Kidney glomerular epithelial cell (primary cell): Measurements from ENCODE around the gene RIT2.
"Not testable (repeated sequence)": the region's sequence is repeated elsewhere in the genome, so short reads cannot be mapped to it uniquely, and the experiment has no call there.

ENCODE experiments used
- DNase-seq: peaks from one replicate; lab custom pipeline; 2025; lab: John Stamatoyannopoulos, UW

RIT2 gene

GRCh38 chr18:42758852-42759251 lies 356.6 kb downstream of the RIT2 start:
- no peak for DNase-seq

DNA sequence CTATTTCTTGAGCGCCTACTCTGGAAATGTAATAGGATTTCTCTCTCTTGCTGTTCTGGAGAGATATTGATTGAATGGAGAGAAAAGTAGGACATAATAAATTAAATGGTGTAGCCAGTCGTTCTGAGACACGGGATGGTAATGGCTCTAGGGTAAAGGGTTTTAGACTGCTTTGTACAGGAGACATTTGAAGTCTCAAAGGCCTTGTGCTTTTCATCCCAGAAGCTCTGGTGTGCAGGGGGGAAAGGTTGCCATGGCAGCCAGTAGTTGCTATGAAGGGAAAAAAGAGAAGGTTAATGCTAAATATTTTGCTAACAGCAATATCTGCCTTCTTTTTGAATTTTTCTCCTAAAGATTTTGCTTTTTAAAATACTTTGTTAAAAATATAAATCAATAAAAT lies 359.3 kb downstream of the RIT2 start:
- no peak for DNase-seq

DNA sequence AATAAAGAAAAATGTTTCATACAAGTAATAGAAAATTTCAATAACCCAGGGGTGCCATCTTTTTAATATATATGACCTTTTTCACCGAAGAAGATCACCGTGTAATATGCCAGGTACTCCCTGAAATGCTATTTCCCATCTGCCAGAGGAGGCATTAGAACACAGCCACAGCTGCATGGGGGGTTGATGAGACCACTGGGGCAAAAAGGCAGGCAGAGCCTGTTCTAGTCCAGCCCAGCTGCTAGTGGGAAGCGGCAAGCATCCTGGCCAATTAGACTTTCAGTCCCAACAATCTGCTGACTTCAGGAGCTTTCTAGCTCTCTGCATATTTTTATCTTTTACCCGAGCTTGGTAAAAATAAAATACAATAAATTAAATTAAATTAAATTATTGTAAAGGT lies 362.6 kb downstream of the RIT2 start:
- no peak for DNase-seq

DNA sequence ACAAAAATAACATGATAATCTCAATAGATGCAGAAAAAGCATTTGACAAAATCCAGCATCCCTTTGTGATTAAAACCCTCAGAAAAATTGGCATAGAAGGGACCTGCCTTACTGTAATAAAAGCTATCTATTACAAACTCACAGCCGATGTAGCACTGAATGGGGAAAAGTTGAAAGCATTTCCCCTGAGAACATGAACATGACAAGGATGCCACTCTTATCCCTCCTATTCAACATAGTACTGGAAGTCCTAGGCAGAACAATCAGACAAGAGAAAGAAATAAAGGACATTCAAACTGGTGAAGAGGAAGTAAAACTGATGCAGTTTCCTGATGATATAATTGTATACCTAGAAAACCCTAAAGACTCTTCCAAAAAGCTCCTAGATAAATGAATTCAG lies 368.7 kb downstream of the RIT2 start:
- DNase-seq, result no peak

DNA sequence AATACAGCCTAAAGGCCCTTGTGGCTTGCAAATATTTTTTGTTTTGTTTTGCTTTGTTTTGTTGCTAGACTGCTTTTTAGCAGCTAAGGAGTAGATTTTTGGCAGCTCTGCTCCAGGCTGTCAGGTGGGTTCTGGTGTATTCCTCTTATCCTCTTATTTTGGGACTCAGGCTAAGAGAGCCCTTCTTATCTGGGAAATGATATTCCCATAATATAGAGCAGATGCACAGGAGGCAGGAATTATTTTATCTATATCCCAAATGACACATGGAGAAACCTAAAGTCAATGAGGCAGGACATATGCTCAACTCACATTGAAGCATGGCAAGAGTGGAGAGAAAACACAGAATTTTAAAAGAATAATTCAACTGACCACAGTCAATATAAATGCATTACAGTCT lies 369.6 kb downstream of the RIT2 start:
- DNase-seq, result no peak

DNA sequence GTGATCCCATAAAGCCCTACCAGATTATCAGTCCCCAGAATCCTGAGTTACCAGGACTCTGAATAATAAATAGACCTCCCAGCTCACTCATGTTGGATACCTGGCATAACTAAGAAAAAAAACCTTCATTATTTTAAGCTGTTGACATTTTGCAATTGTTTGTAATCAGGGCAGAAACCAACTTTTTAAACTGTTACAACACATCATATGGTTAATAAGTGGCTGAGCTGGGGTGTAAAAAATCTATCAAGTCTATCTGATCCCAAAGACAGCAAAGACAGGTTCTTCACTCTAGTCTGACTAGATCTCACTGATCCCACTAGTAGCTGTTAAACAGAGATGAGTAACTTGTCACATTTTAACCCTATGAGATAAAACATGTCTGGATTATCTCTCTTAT lies 370.3 kb downstream of the RIT2 start:
- DNase-seq, result no peak

DNA sequence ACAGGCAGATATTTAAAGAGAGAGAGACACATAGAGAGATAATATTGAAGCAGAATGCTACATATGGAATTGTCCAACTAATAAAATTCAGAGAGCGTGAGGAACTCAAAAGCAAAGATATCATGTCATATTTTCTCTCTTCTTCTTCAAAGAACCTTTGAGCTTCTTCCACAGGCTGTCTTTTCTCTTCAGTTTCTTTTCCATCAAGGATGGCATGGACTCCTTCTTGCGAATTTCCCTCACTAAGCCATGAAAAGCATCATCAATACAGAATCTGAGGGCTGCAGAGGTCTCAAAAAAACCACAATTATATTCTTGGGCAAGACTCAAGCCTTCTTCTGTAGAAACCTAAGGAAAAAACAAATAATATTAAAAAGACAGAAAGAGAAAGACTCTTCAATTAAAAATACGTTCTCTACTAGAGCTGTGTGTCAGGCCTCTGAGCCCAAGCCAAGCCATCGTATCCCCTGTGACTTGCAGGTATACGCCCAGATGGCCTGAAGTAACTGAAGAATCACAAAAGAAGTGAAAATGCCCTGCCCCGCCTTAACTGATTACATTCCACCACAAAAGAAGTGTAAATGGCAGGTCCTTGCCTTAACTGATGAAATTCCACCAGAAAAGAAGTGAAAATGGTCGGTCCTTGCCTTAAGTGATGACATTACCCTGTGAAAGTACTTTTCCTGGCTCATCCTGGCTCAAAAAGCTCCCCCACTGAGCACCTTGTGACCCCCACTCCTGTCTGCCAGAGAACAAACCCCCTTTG lies 371.9 kb downstream of the RIT2 start:
- DNase-seq, result no peak

DNA sequence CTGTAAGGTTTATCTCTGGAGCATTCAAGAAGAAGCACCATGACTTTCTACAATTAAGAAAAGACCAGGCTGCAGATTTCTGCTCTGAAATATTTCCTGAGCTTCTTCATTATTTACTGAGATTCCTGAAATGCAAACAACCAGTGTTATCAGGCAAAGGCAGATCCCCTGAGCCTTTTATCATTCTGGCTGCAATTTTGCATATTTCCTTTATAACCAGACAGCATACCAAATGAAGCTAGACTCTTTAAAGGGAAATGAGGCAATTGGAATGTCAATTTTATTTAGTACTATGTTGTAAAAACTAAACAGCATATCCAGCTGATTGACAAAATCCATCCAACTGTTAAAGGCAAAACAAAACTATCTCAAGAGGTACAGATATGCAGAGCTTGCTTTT lies 372.5 kb downstream of the RIT2 start:
- DNase-seq, result no peak

DNA sequence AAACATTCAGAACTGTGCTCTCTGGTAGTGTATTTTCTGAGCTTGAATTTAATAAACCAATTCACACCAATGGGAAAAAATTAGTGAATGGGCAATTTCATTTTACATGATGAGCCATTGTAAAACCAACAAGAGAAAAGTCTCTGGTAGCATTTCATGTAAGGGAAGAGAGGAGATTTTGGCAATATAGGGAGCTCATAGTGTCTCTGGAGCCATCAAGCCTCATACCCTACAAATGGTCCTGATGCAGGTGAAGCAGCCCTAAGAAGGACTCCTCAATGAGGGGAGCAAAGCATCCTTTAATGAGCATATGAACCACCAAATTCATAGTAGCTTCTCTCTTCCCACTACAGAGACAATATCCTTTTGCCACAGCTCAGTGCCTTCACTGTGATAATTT lies 373.0 kb downstream of the RIT2 start:
- DNase-seq, result no peak

GRCh38 chr18:42741805-42742347 lies 373.6 kb downstream of the RIT2 start:
- DNase-seq, result not testable (repeated sequence)

DNA sequence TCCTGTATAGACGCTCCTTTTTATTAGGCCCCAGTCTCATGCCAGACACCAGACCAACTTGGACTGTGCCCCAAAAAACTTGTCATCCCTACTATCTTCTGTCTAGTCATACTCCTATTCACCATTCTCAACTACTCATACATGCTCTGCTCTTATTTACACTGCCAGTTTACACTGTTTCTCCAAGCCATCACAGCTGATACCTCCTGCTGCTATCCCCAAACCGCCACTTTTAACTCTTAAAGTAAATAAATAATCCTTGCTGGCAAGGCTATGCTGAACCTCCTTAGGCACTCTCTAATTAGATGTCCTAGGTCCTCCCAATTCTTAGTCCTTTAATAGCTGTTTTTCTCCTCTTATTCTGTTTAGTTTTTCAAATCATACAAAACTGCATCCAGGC lies 374.2 kb downstream of the RIT2 start:
- DNase-seq, result not testable (repeated sequence)

DNA sequence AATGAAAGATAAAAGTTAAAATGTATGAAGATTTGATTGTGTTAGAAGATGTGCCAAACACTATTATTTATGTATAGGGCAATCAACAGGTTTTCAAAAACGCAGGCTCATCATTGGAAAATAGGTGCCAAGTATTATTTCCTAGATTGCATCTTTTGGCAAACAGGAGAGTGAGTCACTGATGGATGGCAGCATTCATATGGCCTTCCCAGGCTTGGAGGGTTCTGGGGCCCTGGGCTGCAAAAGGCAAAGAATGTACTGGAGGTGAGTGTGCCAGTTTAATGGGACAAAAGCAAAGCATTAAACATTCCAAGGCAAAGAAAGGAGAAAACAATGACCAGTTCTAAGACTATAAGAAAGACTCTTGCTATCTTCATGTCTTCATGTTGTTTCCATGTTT lies 379.4 kb downstream of the RIT2 start:
- DNase-seq, result no peak

- DNase-seq, result no peak
Observed at GRCh38 chr18:42734520-42734919, 381.0 kb downstream of the RIT2 start.

GRCh38 chr18:42730272-42730671 lies 385.2 kb downstream of the RIT2 start:
- peak; percentile 28 for DNase-seq

GRCh38 chr18:42719221-42719620 lies 396.3 kb downstream of the RIT2 start:
- peak; percentile 69 for DNase-seq

- DNase-seq, result no peak
Observed at GRCh38 chr18:42712065-42712464, 403.4 kb downstream of the RIT2 start.

GRCh38 chr18:42707080-42707479 lies 408.4 kb downstream of the RIT2 start:
- DNase-seq, result no peak

GRCh38 chr18:42706618-42707017 lies 408.9 kb downstream of the RIT2 start:
- DNase-seq, result no peak

GRCh38 chr18:42706029-42706608 lies 409.4 kb downstream of the RIT2 start:
- no peak for DNase-seq
